HepG2 (cell line): ENCODE results near the gene RGCC. TPM values are rescaled to one million over a fixed set of nuclear protein-coding genes. Genes with fewer than 3 reads are reported as not detected.

Experiments used
- ATAC-seq: fragments of 200-7000 bp; cut with Tn5 transposase; 3 replicates; pipeline ENCODE4 v1.9.1; 2020; ENCODE audit warnings: mild to moderate bottlenecking, moderate library complexity
- BruUV-seq: library from RNA; stranded (reverse); fragments of 400-500 nt; replicated peaks from 2 replicates; lab custom pipeline; 2021; lab: Mats Ljungman, UMichigan
- CTCF ChIA-PET: fragments of 300-600 bp; formaldehyde crosslinking; extraction: SDS; loops from one replicate; lab custom pipeline; 2021; ENCODE audit warnings: low total read pairs, inconsistent platforms, low intra/inter-chr PET ratio; lab: Yijun Ruan, JAX
- POLR2A ChIA-PET: fragments of 350-600 bp; sonication (Branson Sonifier 250); formaldehyde crosslinking; loops from one replicate; lab custom pipeline; 2020; ENCODE audit warnings: antibody characterized with exemption, inconsistent platforms; lab: Yijun Ruan, JAX
- DNase-seq: peaks from one replicate; pipeline ENCODE4 v3.0.0-alpha.2; 2015; ENCODE audit warnings: low spot score
- FAIRE-seq: peaks from 3 replicates; lab custom pipeline; 2011; peaks lifted over from hg19 to GRCh38; lab: Jason Lieb, UNC
- H2AFZ ChIP-seq: one replicate; pipeline ENCODE4 v1.6.1; 2011; ENCODE audit warnings: low read length, inconsistent platforms
- H3K27ac ChIP-seq: fragments of 300-600 bp; 3 replicates; pipeline ENCODE4 v1.8.0; 2011; ENCODE audit warnings: mixed run types, mild to moderate bottlenecking, mixed read lengths, low read length, inconsistent platforms; ENCODE audit not compliant: insufficient read depth; ENCODE audit errors: extremely low read length
- H3K27me3 ChIP-seq, 2 experiments: fragments of 200-600 bp in 1 of 2; 2 replicates in 1 of 2; 3 replicates in 1 of 2; pipeline versions ENCODE4 v1.6.0 to v1.8.0; 2011; ENCODE audit warnings: low read length in 2 of 2, mild to moderate bottlenecking in 2 of 2, moderate library complexity in 2 of 2, inconsistent platforms in 1 of 2; ENCODE audit not compliant: insufficient read depth in 2 of 2, control insufficient read depth in 1 of 2
- H3K36me3 ChIP-seq, 2 experiments: fragments of 200-600 bp in 1 of 2; replicated peaks in 1 of 2; 2 replicates in 1 of 2; 3 replicates in 1 of 2; pipeline versions ENCODE4 v1.5.1 to v1.8.0; 2011; ENCODE audit warnings: low read length in 2 of 2, inconsistent platforms in 1 of 2; ENCODE audit not compliant: insufficient read depth in 2 of 2, control insufficient read depth in 1 of 2
- H3K4me1 ChIP-seq: 2 replicates; pipeline ENCODE4 v1.5.1; 2012; ENCODE audit warnings: low read length, inconsistent platforms; ENCODE audit not compliant: insufficient read depth
- H3K4me2 ChIP-seq: 2 replicates; pipeline ENCODE4 v1.6.0; 2011; ENCODE audit warnings: low read depth, low read length, inconsistent platforms
- H3K4me3 ChIP-seq, 3 experiments: fragments of 200-600 bp in 1 of 3; sonication (generic), shearing (Covaris generic) in 1 of 3; replicated peaks in 1 of 3; 2 replicates each; pipeline ENCODE4 v1.5.1; 2011 to 2016; ENCODE audit warnings: low read length in 3 of 3, inconsistent platforms in 2 of 3, low read depth in 2 of 3, mild to moderate bottlenecking in 2 of 3, control low read depth in 1 of 3, mixed read lengths in 1 of 3; ENCODE audit not compliant: insufficient read depth in 1 of 3
- H3K79me2 ChIP-seq: one replicate; pipeline ENCODE4 v1.6.1; 2011; ENCODE audit warnings: low read length, inconsistent platforms; ENCODE audit not compliant: insufficient read depth
- H3K9ac ChIP-seq: 2 replicates; pipeline ENCODE4 v1.6.0; 2011; ENCODE audit warnings: mild to moderate bottlenecking, low read depth, low read length, inconsistent platforms; ENCODE audit not compliant: insufficient read depth
- H3K9me3 ChIP-seq: 2 replicates; pipeline ENCODE4 v1.5.1; 2012; ENCODE audit warnings: mild to moderate bottlenecking, low read length
- H4K20me1 ChIP-seq: 2 replicates; pipeline ENCODE4 v1.6.0; 2011; ENCODE audit warnings: inconsistent platforms, mild to moderate bottlenecking, low read length, moderate library complexity; ENCODE audit not compliant: insufficient read depth
- GATAD1 ChIP-seq: IDR thresholded peaks from 2 replicates; pipeline ENCODE4 v1.6.1; 2016; ENCODE audit warnings: missing genetic modification reagents, missing compliant biosample characterization
- KLF9 ChIP-seq: IDR thresholded peaks from 2 replicates; pipeline ENCODE4 v1.6.1; 2016; ENCODE audit warnings: low read depth
- LRRFIP1 ChIP-seq: sonication (generic); formaldehyde crosslinking; conservative IDR thresholded peaks from 2 replicates; pipeline ENCODE4 v1.4.0; 2020; ENCODE audit warnings: missing genetic modification reagents
- ZBTB10 ChIP-seq: sonication (generic); formaldehyde crosslinking; IDR thresholded peaks from 2 replicates; pipeline ENCODE4 v1.4.0; 2020; ENCODE audit warnings: missing genetic modification reagents, borderline replicate concordance
- ZMYM3 ChIP-seq: sonication (generic); formaldehyde crosslinking; IDR thresholded peaks from 2 replicates; pipeline ENCODE4 v1.5.1; 2020; ENCODE audit warnings: mild to moderate bottlenecking, missing genetic modification reagents
- ZNF253 ChIP-seq: sonication (generic); formaldehyde crosslinking; IDR thresholded peaks from 2 replicates; pipeline ENCODE4 v1.8.0; 2022; ENCODE audit warnings: mild to moderate bottlenecking, missing genetic modification reagents, borderline replicate concordance
- ZNF430 ChIP-seq: sonication (generic); formaldehyde crosslinking; IDR thresholded peaks from 2 replicates; pipeline ENCODE4 v1.9.0; 2021; ENCODE audit warnings: mild to moderate bottlenecking, missing genetic modification reagents
- ZNF777 ChIP-seq: sonication (generic); formaldehyde crosslinking; IDR thresholded peaks from 2 replicates; pipeline ENCODE4 v1.4.0; 2020; ENCODE audit warnings: missing genetic modification reagents
- WGBS: methylation state at CpG from one replicate; pipeline ENCODE4 v1.1.6; 2017; ENCODE audit warnings: low lambda C conversion rate; 5-methylcytosine and 5-hydroxymethylcytosine counted together
- in situ Hi-C: cut with HindIII; loops from 2 replicates; pipeline ENCODE4 v1.10.0; 2017; ENCODE audit warnings: low pct_unique_long_range_greater_than_20kb; ENCODE audit not compliant: extremely low pct_ligation_motif_present
- intact Hi-C: fragments of 100-400 bp; cut with micrococcal nuclease; formaldehyde crosslinking; loops from one replicate; pipeline ENCODE4 v1.10.0; 2022; ENCODE audit not compliant: unreplicated experiment
- polyA plus RNA-seq, 8 experiments: library from polyadenylated mRNA; depleted of rRNA in 3 of 8; stranded (reverse) in 7 of 8; unstranded in 1 of 8; fragments of >200 nt; fragmentation: Illumina TruSeq in 4 of 8; extraction: Trizol in 4 of 8; gene quantifications; 2 replicates each; pipeline versions ENCODE4 v1.2.1 to v1.2.3, GENCODE V29; 2011 to 2016; ENCODE audit warnings: low read depth in 4 of 8, missing spikeins in 1 of 8, mixed read lengths in 1 of 8; ENCODE audit not compliant: insufficient read depth in 1 of 8
- total RNA-seq, 5 experiments: library from RNA; depleted of rRNA; stranded (reverse); fragments of >200 nt; fragmentation: Illumina TruSeq; extraction: Trizol; gene quantifications; 2 replicates each; pipeline ENCODE4 v1.2.3, GENCODE V29; 2016; ENCODE audit warnings: low read depth in 1 of 5

Gene RGCC
- total and polyA plus RNA-seq, 2 of the 13 experiments (the other 11 are each of a cell fraction or from before 2014, with no cell fraction given) = 0.20 to 8.4 TPM

GRCh38 chr13:41511827-41512226 is 54.5 kb downstream of the RGCC start:
- no peak overlapping the region for H2AFZ ChIP-seq
- no peak overlapping the region for H3K4me3 ChIP-seq
- TF ChIP-seq LRRFIP1 = no peak
- TF ChIP-seq ZNF430 (CRISPR knock-in tag) = no peak
- no peak for TF ChIP-seq ZNF253 (CRISPR knock-in tag)
- TF ChIP-seq ZBTB10 (CRISPR knock-in tag) = no peak
- no peak for TF ChIP-seq GATAD1 (CRISPR knock-in tag)
- no peak for TF ChIP-seq ZNF777 (CRISPR knock-in tag)
- no peak for TF ChIP-seq ZMYM3 (CRISPR knock-in tag)
- no peak for TF ChIP-seq KLF9 (CRISPR knock-in tag)
- intact Hi-C loops (no loop called here), in situ Hi-C loops (no loop called here)
- ATAC-seq = no peak
- no peak for FAIRE-seq
- H3K27ac ChIP-seq = no peak overlapping the region
- H4K20me1 ChIP-seq = no peaks in the 10 kb centered on the region
- no peaks in the 10 kb centered on the region for H3K79me2 ChIP-seq
- no peak for DNase-seq
- WGBS = 1% methylated on average over 1 of the region's 1 CpG
- no peak overlapping the region for H3K9ac ChIP-seq
- peaks cover 0 to 4% of the 10 kb centered on the region in 2 experiments; a peak in 2 of 5 replicates for H3K27me3 ChIP-seq
- ChIA-PET CTCF (no interaction called here), POLR2A (no interaction called here)
- H3K4me2 ChIP-seq = no peak overlapping the region
- no peaks in the 10 kb centered on the region for H3K4me1 ChIP-seq
- no TSS peak for BruUV-seq
- H3K9me3 ChIP-seq = no peaks in the 10 kb centered on the region
- H3K36me3 ChIP-seq = no peaks in the 10 kb centered on the region
